Activated B cell treated with CpG ODN at 0.5 μM for 24 hours (primary cell): ENCODE results near the gene LIPA. TPM values are rescaled to one million over a fixed set of nuclear protein-coding genes. Genes with fewer than 3 reads are reported as not detected.
"Not testable (repeated sequence)": the region's sequence is repeated elsewhere in the genome, so short reads cannot be mapped to it uniquely, and the experiment has no call there.

ENCODE experiments used
- ATAC-seq: fragments of 200-7000 bp; cut with Tn5 transposase; one replicate; pipeline ENCODE4 v1.10.0; 2021; ENCODE audit warnings: low read depth, mild to moderate bottlenecking, moderate library complexity
- CTCF ChIA-PET: fragments of 350-600 bp; sonication (Branson Sonifier 250); formaldehyde crosslinking; loops from one replicate; lab custom pipeline; 2021; ENCODE audit warnings: antibody characterized with exemption; lab: Charles Lee
- POLR2A ChIA-PET: fragments of 350-600 bp; sonication (Branson Sonifier 250); formaldehyde crosslinking; loops from one replicate; lab custom pipeline; 2021; ENCODE audit warnings: antibody characterized with exemption; lab: Charles Lee
- DNase-seq: peaks from one replicate; pipeline ENCODE4 v3.0.0; 2022
- H3K27ac Mint-ChIP-seq: one replicate; pipeline ENCODE4 v1.8.0; 2020; ENCODE audit warnings: mixed read lengths
- H3K27me3 Mint-ChIP-seq: one replicate; pipeline ENCODE4 v1.8.0; 2021; ENCODE audit warnings: mixed read lengths
- H3K36me3 Mint-ChIP-seq: one replicate; pipeline ENCODE4 v1.8.0; 2021; ENCODE audit warnings: low read depth, mixed read lengths
- H3K4me1 Mint-ChIP-seq: one replicate; pipeline ENCODE4 v1.8.0; 2021; ENCODE audit warnings: mixed read lengths
- H3K4me3 Mint-ChIP-seq: one replicate; pipeline ENCODE4 v1.8.0; 2020; ENCODE audit warnings: mild to moderate bottlenecking, mixed read lengths
- H3K9me3 Mint-ChIP-seq: one replicate; pipeline ENCODE4 v1.8.0; 2020; ENCODE audit warnings: mixed read lengths
- intact Hi-C: fragments of 100-400 bp; cut with micrococcal nuclease; formaldehyde crosslinking; loops from one replicate; pipeline ENCODE4 v1.15.1; 2024
- total RNA-seq: library from RNA; stranded (reverse); gene quantifications from 2 replicates; pipeline ENCODE4 v1.2.3, GENCODE V29; 2022
- TF ChIP-seq, protein P1 (sequence below): fragments of 200-600 bp; IDR thresholded peaks from one replicate; pipeline ENCODE4 v1.8.0; 2022; ENCODE audit warnings: antibody characterized with exemption, mild to moderate bottlenecking

LIPA gene
- total RNA-seq, 1 donor from 2014 or later: 32.8 TPM

DNA sequence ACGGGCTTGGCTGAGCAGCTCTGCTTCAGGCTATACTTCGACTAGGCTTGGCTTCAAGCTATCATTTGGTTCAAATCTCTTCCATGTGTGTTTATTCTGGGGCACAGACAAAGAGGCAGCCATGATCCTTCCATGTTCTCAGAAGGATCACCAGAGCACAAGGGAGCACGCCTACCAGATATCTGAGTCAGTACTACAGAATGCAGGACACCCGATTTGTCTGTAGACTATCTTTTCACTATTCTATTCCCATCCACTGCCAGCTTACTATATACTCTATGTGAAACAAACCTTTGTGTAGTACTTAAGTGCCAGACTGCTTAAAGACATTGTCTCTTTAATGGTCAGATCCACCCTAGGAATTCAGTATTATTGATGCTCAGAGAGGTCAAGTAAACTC, 79.6 kb downstream of the LIPA start:
- intact Hi-C loops: no loop called here
- DNase-seq (no peak), ATAC-seq (no peak)
- Mint-ChIP-seq H3K36me3 (no peaks in the 10 kb centered on the region), H3K27ac (no peak overlapping the region), H3K9me3 (no peaks in the 10 kb centered on the region), H3K27me3 (peaks cover 12% of the 10 kb centered on the region), H3K4me1 (no peaks in the 10 kb centered on the region), H3K4me3 (no peak overlapping the region)
- CTCF ChIA-PET: no interaction called here
- TF ChIP-seq, protein P1, sequence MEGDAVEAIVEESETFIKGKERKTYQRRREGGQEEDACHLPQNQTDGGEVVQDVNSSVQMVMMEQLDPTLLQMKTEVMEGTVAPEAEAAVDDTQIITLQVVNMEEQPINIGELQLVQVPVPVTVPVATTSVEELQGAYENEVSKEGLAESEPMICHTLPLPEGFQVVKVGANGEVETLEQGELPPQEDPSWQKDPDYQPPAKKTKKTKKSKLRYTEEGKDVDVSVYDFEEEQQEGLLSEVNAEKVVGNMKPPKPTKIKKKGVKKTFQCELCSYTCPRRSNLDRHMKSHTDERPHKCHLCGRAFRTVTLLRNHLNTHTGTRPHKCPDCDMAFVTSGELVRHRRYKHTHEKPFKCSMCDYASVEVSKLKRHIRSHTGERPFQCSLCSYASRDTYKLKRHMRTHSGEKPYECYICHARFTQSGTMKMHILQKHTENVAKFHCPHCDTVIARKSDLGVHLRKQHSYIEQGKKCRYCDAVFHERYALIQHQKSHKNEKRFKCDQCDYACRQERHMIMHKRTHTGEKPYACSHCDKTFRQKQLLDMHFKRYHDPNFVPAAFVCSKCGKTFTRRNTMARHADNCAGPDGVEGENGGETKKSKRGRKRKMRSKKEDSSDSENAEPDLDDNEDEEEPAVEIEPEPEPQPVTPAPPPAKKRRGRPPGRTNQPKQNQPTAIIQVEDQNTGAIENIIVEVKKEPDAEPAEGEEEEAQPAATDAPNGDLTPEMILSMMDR: no peak
- POLR2A ChIA-PET: no interaction called here

DNA sequence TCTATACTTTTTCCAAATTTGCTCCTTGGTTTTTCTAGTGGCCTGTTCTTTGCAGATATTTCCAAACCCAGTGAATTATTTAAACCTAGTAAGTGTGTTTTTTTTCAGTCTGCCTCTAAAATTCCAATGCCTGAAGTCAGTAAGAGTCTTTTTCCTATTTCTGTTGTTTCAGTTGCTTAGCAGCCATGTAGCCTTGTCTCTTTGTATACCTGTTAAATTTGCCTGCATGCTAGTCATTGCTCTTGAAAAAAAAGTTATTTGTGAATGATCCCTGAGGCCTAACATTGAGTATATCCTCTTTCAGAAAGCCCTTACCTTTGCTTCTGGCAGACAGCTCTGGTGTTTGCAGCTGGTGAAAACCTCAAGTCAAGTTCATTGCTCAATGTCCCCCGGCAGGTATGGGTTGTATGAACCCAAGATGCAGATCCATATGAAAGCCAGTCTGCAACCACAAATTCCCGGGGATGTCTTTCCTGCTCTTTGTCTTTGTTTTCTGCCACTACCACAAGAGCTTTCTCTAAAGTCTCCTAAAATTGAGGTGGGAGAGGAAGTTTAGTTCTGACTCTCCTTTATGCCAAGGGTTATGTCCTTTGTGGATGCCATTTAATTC, 80.2 kb downstream of the LIPA start:
- no peak overlapping the region for H3K4me3 Mint-ChIP-seq
- H3K27ac Mint-ChIP-seq: no peak overlapping the region
- ATAC-seq: no peak
- ChIA-PET POLR2A (no interaction called here), CTCF (no interaction called here)
- no peaks in the 10 kb centered on the region for H3K9me3 Mint-ChIP-seq
- H3K36me3 Mint-ChIP-seq: no peaks in the 10 kb centered on the region
- no peak for DNase-seq
- peaks cover 12% of the 10 kb centered on the region for H3K27me3 Mint-ChIP-seq
- TF ChIP-seq, protein P1: no peak
- no peaks in the 10 kb centered on the region for H3K4me1 Mint-ChIP-seq
- intact Hi-C loops: no loop called here

DNA sequence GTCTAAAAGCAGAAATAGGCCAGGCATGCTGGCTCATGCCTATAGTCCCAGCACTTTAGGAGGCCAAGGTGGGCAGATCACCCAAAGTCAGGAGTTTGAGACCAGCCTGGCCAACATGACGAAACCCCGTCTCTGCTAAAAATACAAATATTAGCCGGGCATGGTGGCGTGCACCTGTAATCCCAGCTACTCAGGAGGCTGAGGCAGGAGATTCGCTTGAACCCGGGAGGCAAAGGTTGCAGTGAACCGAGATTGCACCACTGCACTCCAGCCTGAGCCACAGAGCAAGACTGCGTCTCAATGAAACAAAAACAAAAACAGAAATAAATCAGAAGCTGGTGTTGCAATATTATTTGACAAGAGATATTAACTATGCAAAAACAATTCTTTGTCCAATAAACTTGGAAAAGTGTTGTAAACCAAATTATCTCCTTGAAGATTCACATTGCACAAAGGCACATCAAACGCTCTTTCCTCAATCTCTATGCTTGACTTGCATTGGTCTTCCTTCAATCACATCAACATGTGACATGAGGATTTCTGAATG, 83.1 kb downstream of the LIPA start:
- H3K36me3 Mint-ChIP-seq, POLR2A ChIA-PET, DNase-seq, ATAC-seq, H3K4me3 Mint-ChIP-seq, H3K27ac Mint-ChIP-seq, intact Hi-C loops, CTCF ChIA-PET, H3K9me3 Mint-ChIP-seq: not testable (repeated sequence)
- peaks cover 18% of the 10 kb centered on the region for H3K27me3 Mint-ChIP-seq
- H3K4me1 Mint-ChIP-seq: peaks cover 11% of the 10 kb centered on the region

DNA sequence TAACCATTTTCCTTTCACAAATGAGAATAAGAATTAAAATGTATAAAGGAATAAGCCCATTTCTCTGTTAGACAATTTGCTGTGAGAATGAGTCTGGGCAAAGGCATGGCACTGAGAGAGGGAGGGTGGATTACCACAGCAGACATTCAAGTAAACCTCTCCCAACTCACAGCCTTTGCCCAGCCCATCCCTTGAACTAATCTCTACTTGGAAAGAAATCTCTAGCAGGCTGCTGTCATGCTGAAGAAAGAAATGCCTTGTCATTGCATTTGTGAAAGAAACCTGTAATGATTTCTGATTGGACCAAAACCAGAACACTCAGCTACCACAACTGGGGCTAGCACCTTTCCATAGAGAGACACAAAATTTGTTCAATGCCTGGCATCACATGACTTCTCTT, 83.7 kb downstream of the LIPA start:
- H3K4me1 Mint-ChIP-seq: peaks cover 14% of the 10 kb centered on the region
- ChIA-PET POLR2A (no interaction called here), CTCF (no interaction called here)
- peaks cover 18% of the 10 kb centered on the region for H3K27me3 Mint-ChIP-seq
- ATAC-seq: no peak
- no peak for DNase-seq
- TF ChIP-seq, protein P1: no peak
- intact Hi-C loops: no loop called here
- H3K9me3 Mint-ChIP-seq: no peaks in the 10 kb centered on the region
- H3K27ac Mint-ChIP-seq: no peak overlapping the region
- no peaks in the 10 kb centered on the region for H3K36me3 Mint-ChIP-seq
- H3K4me3 Mint-ChIP-seq: no peak overlapping the region

DNA sequence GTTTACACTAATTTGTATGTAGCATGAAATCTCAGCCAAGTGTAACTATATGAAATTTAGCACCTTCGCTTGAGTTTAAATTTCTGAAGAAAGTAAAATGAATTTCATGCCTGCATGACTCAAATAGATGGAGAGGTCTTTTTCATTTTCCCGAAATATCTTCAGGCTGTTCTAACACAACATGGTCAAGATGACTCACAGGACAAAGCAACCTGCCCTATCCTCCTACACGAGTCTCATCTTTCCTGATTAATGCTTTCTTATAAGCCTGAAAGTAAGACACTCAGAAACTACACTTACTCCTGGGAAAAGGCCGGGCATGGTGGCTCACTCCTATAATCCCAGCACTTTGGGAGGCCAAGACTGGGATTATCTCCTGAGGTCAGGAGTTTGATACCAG, 85.7 kb downstream of the LIPA start:
- no peak for ATAC-seq
- no peaks in the 10 kb centered on the region for H3K9me3 Mint-ChIP-seq
- no peak overlapping the region for H3K4me3 Mint-ChIP-seq
- no peaks in the 10 kb centered on the region for H3K36me3 Mint-ChIP-seq
- ChIA-PET POLR2A (no interaction called here), CTCF (no interaction called here)
- peaks cover 9% of the 10 kb centered on the region for H3K27me3 Mint-ChIP-seq
- intact Hi-C loops: no loop called here
- H3K4me1 Mint-ChIP-seq: peaks cover 14% of the 10 kb centered on the region
- TF ChIP-seq, protein P1: no peak
- no peak for DNase-seq
- H3K27ac Mint-ChIP-seq: no peak overlapping the region
